ENCODE results near the gene ANKMY1.

ANKMY1 gene

DNA sequence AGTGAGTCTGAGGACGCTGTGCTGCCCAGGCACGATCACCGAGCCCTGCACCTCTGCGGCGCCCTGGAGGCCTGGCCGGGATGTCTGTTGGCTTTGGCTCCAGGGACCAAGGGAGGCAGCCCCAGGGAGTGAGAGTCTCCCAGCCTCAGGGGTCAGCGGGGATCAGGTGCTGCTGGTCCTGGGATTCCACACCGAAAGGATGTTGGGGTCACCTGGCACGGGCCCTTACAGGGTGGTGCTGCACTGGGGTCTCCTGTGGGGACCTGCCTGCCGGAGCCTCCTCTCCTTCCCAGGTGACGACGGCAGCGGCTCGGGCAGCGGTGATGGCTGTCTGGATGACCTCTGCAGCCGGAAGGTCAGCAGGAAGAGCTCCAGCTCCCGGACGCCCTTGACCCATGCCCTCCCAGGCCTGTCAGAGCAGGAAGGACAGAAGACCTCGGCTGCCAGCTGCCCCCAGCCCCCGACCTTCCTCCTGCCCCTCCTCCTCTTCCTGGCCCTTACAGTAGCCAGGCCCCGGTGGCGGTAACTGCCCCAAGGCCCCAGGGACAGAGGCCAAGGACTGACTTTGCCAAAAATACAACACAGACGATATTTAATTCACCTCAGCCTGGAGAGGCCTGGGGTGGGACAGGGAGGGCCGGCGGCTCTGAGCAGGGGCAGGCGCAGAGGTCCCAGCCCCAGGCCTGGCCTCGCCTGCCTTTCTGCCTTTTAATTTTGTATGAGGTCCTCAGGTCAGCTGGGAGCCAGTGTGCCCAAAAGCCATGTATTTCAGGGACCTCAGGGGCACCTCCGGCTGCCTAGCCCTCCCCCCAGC lies 91.8 kb downstream of the ANKMY1 start:
- H3K79me2 ChIP-seq (ENCODE audit: insufficient read depth, low read length) = no peaks in the 10 kb centered on the region
- H3K4me1 ChIP-seq (ENCODE audit: insufficient read depth, low read length, poor library complexity, severe bottlenecking) = no peaks in the 10 kb centered on the region
- H4K20me1 ChIP-seq (ENCODE audit: insufficient read depth, low read length, poor library complexity, severe bottlenecking) = no peaks in the 10 kb centered on the region
- no peak overlapping the region for H3K4me2 ChIP-seq (ENCODE audit: low read depth, low read length, poor library complexity, severe bottlenecking)
- peaks cover 11% of the 10 kb centered on the region; the same call in 1 of the 2 replicates for H3K36me3 ChIP-seq (ENCODE audit: insufficient read depth, low read length)
- TF ChIP-seq EZH2phosphoT487 (IDR thresholded peaks at IDR 0.05; ENCODE audit: borderline replicate concordance) = no peak
- no peak overlapping the region for H2AFZ ChIP-seq (ENCODE audit: low read length)
- H3K9ac ChIP-seq (ENCODE audit: low read depth, low read length, poor library complexity, severe bottlenecking) = no peak overlapping the region
- H3F3A ChIP-seq (ENCODE audit: low read depth) = no peaks in the 10 kb centered on the region
- no peak overlapping the region for H3K4me3 ChIP-seq (ENCODE audit: low read length, poor library complexity, severe bottlenecking)
- no peaks in the 10 kb centered on the region for H3K9me2 ChIP-seq (replicated peaks; ENCODE audit: low read depth, low read length)
- H3K9me3 ChIP-seq (ENCODE audit: insufficient read depth, low read depth, low read length) = no peaks in the 10 kb centered on the region
- H3K27me3 ChIP-seq (ENCODE audit: insufficient read depth, low read length, poor library complexity, severe bottlenecking) = no peaks in the 10 kb centered on the region

DNA sequence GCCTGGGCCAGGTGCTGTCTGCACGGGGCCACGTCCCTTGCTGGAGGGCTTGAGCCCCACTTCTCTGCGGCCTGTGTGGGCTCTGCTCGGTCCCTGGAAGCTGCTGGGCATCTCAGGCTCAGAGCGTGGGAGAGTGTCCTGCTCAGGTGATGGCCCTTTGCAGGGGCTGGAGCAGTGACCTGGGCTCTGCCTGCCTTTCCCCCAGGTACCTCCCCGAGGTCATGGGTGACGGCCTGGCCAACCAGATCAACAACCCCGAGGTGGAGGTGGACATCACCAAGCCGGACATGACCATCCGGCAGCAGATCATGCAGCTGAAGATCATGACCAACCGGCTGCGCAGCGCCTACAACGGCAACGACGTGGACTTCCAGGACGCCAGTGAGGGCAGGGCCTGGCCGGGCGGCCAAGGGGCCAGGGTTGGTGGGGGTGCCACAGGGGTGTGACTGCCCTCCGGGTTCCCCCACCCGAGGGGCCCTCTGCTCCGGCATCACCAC lies 92.5 kb downstream of the ANKMY1 start:
- H3K27me3 ChIP-seq (ENCODE audit: insufficient read depth, low read length, poor library complexity, severe bottlenecking) = no peaks in the 10 kb centered on the region
- H4K20me1 ChIP-seq (ENCODE audit: insufficient read depth, low read length, poor library complexity, severe bottlenecking) = no peaks in the 10 kb centered on the region
- TF ChIP-seq, protein P1, sequence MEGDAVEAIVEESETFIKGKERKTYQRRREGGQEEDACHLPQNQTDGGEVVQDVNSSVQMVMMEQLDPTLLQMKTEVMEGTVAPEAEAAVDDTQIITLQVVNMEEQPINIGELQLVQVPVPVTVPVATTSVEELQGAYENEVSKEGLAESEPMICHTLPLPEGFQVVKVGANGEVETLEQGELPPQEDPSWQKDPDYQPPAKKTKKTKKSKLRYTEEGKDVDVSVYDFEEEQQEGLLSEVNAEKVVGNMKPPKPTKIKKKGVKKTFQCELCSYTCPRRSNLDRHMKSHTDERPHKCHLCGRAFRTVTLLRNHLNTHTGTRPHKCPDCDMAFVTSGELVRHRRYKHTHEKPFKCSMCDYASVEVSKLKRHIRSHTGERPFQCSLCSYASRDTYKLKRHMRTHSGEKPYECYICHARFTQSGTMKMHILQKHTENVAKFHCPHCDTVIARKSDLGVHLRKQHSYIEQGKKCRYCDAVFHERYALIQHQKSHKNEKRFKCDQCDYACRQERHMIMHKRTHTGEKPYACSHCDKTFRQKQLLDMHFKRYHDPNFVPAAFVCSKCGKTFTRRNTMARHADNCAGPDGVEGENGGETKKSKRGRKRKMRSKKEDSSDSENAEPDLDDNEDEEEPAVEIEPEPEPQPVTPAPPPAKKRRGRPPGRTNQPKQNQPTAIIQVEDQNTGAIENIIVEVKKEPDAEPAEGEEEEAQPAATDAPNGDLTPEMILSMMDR (conservative IDR thresholded peaks at IDR 0.05; ENCODE audit: low read length) = no peak
- no peak for TF ChIP-seq EZH2phosphoT487 (IDR thresholded peaks at IDR 0.05; ENCODE audit: borderline replicate concordance)
- H3K9ac ChIP-seq (ENCODE audit: low read depth, low read length, poor library complexity, severe bottlenecking) = no peak overlapping the region
- no peaks in the 10 kb centered on the region for H3K9me3 ChIP-seq (ENCODE audit: insufficient read depth, low read depth, low read length)
- H3K36me3 ChIP-seq (ENCODE audit: insufficient read depth, low read length) = peaks cover 11% of the 10 kb centered on the region; the same call in 1 of the 2 replicates
- no peaks in the 10 kb centered on the region for H3K9me2 ChIP-seq (replicated peaks; ENCODE audit: low read depth, low read length)
- H2AFZ ChIP-seq (ENCODE audit: low read length) = no peak overlapping the region
- H3K4me2 ChIP-seq (ENCODE audit: low read depth, low read length, poor library complexity, severe bottlenecking) = no peak overlapping the region
- H3K4me3 ChIP-seq (ENCODE audit: low read length, poor library complexity, severe bottlenecking) = no peak overlapping the region
- no peaks in the 10 kb centered on the region for H3F3A ChIP-seq (ENCODE audit: low read depth)
- H3K4me1 ChIP-seq (ENCODE audit: insufficient read depth, low read length, poor library complexity, severe bottlenecking) = no peaks in the 10 kb centered on the region
- no peaks in the 10 kb centered on the region for H3K79me2 ChIP-seq (ENCODE audit: insufficient read depth, low read length)

DNA sequence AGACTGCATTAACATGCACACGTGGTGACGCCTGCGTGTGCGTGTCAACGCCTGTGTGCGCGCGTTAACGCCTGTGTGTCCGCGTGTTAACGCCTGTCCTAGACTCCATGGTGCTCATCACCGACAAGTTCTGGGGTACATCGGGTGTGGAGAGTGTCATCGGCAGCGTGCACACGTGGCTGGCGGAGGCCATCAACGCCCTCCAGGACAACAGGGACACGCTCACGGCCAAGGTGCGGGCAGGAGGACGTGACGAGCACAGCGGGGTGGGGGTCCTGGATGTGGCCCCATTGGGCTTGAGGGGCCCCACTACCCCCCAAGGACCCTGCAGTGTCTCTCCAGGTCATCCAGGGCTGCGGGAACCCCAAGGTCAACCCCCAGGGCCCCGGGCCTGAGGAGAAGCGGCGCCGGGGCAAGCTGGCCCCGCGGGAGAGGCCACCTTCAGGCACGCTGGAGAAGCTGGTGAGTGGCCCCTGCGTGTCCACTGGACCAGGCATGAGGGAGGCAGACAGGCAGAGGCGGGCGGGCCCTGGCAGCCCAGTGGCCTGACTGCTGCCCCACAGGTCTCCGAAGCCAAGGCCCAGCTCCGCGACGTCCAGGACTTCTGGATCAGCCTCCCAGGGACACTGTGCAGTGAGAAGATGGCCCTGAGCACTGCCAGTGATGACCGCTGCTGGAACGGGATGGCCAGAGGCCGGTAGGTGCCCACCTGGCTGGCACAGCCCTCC lies 93.1 kb downstream of the ANKMY1 start:
- no peaks in the 10 kb centered on the region for H3K9me2 ChIP-seq (replicated peaks; ENCODE audit: low read depth, low read length)
- no peaks in the 10 kb centered on the region for H3F3A ChIP-seq (ENCODE audit: low read depth)
- H2AFZ ChIP-seq (ENCODE audit: low read length) = no peak overlapping the region
- H3K36me3 ChIP-seq (ENCODE audit: insufficient read depth, low read length) = peaks cover 11% of the 10 kb centered on the region; the same call in 1 of the 2 replicates
- H3K27me3 ChIP-seq (ENCODE audit: insufficient read depth, low read length, poor library complexity, severe bottlenecking) = no peaks in the 10 kb centered on the region
- no peak overlapping the region for H3K4me2 ChIP-seq (ENCODE audit: low read depth, low read length, poor library complexity, severe bottlenecking)
- H4K20me1 ChIP-seq (ENCODE audit: insufficient read depth, low read length, poor library complexity, severe bottlenecking) = no peaks in the 10 kb centered on the region
- no peak overlapping the region for H3K4me3 ChIP-seq (ENCODE audit: low read length, poor library complexity, severe bottlenecking)
- no peaks in the 10 kb centered on the region for H3K9me3 ChIP-seq (ENCODE audit: insufficient read depth, low read depth, low read length)
- no peaks in the 10 kb centered on the region for H3K79me2 ChIP-seq (ENCODE audit: insufficient read depth, low read length)
- H3K4me1 ChIP-seq (ENCODE audit: insufficient read depth, low read length, poor library complexity, severe bottlenecking) = no peaks in the 10 kb centered on the region
- TF ChIP-seq, protein P1 (conservative IDR thresholded peaks at IDR 0.05; ENCODE audit: low read length) = no peak
- no peak for TF ChIP-seq EZH2phosphoT487 (IDR thresholded peaks at IDR 0.05; ENCODE audit: borderline replicate concordance)
- H3K9ac ChIP-seq (ENCODE audit: low read depth, low read length, poor library complexity, severe bottlenecking) = no peak overlapping the region
